HFF-Myc (cell line): ENCODE measurements around the gene INTS6.

Experiments
- DNase-seq: peaks from one replicate; pipeline ENCODE4 v3.0.0-alpha.2; 2011; ENCODE audit warnings: low read depth; ENCODE audit errors: extremely low read depth
- H3K4me3 ChIP-seq: replicated peaks from 2 replicates; pipeline ENCODE4 v1.5.1; 2011; ENCODE audit warnings: low read depth, mild to moderate bottlenecking, control low read depth, low read length
- CTCF ChIP-seq: IDR thresholded peaks from 2 replicates; pipeline ENCODE4 v1.5.1; 2012; ENCODE audit warnings: mild to moderate bottlenecking, low read depth, low read length, control low read depth; ENCODE audit errors: missing control alignments

Gene INTS6

DNA sequence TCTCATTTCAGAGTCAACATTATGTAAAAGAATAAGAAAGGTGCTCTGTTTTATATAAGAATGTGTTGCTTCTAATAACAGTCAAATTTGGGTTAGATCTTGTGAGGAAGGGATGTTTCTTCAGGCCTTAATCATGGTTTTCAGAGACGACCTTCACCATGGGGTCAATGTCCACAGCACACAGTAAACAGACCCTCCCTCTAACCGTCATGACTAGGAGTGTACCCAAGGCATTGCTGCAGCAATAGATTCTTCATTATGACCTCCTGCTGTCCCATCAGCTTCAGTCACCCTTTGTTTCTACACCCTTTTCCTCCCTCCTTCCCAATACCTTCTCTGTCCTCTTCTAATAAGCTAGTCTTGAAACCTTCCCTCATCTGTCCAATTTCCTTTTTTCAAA is 97.6 kb downstream of the INTS6 start:
- DNase-seq: no peak
- no peak for TF ChIP-seq CTCF
- H3K4me3 ChIP-seq: no peak overlapping the region

DNA sequence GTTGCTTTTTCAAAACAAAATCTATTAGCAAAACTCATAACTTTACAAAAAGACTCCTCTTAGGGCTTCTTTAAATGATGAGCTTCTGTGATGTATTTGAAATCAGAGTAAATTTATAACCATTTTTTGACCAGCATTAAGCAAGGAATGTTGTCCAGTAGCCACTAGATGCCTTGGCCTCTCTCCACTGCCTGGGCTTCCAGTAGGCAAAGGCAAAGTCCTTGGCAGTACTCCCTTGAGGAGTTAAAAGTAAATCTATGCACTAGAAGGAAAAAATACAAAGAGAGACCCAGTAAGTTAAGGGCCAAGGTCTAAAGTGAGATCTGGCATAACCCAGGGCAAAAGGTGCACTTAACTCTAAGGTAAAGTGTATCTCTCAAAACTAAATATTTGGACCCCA is 103.8 kb downstream of the INTS6 start:
- H3K4me3 ChIP-seq: no peak overlapping the region
- DNase-seq: no peak
- no peak for TF ChIP-seq CTCF

DNA sequence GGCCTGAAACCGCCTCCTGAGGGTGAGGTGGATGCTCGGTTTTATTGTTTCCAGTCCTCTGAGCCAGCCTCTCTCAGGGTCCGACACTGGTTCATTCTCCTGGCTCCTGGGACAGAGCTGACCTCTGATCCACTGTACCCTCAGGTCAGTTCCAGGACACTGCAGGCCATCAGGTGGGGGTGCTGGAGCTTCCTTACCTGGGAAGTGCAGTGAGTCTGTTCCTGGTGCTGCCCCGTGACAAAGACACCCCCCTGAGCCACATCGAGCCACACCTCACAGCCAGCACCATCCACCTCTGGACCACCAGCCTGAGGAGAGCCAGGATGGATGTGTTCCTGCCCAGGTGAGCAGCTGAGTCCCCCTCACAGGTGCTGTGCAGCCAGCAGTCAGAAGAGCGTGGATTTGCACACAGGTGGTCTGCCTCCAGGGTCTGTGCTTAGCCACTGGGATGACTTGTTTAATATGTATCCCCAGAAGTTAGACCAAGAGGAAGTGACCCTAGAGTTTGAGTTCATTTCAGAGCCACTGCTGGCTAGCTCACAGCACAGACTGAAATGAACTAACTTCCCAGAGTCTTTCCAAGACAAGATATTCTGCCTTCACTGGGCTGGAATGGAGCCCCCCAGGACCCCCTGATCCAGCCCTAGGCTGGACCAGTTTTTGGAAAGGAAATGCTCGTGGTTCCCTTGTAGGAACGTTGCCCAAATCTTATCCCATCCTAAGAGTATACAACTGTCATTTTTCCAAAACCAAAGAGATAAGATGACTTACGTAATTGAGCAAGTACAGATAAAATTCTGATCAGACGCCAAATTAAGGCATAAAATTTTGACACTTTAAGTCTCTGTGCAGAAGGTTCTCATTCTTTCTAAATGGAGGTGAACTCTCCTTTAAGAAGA is 104.5 kb downstream of the INTS6 start:
- no peak for TF ChIP-seq CTCF
- DNase-seq: no peak
- H3K4me3 ChIP-seq: no peak overlapping the region

- no peak for TF ChIP-seq CTCF
- DNase-seq: no peak
- H3K4me3 ChIP-seq: no peak overlapping the region
Observed at GRCh38 chr13:51347099-51347498, 105.7 kb downstream of the INTS6 start.

GRCh38 chr13:51346397-51346796 is 106.4 kb downstream of the INTS6 start:
- no peak overlapping the region for H3K4me3 ChIP-seq
- DNase-seq: no peak
- no peak for TF ChIP-seq CTCF

DNA sequence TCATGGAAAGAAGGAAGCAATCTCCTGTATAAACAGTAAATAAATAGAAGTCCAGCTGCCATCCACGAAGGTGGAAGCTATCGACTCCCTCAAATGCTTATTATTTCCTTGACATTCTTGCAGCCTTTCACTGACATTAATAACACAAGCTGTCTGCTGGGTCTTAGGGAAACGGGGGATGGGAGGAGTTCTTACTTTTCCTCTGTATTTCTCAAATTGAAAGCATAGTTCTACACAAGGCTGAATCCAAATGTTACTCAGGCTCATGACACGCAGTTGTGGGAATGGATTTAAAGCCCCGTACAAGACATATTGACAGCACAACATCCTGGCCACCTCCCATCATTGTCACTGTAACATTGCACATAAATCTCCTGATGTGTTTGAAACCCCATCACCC is 109.4 kb downstream of the INTS6 start:
- DNase-seq: no peak
- H3K4me3 ChIP-seq: no peak overlapping the region
- no peak for TF ChIP-seq CTCF
